GM12891 (cell line): ENCODE measurements around the gene CTPS1.

Experiments
- DNase-seq: peaks from one replicate; pipeline ENCODE4 v3.0.0; 2011; ENCODE audit warnings: low spot score; ENCODE audit not compliant: insufficient read length
- FAIRE-seq: peaks from 2 replicates; lab custom pipeline; 2011; peaks lifted over from hg19 to GRCh38; lab: Jason Lieb, UNC
- PAX5 ChIP-seq: IDR thresholded peaks from 2 replicates; pipeline ENCODE4 v1.6.1; 2011; ENCODE audit warnings: low read length, moderate library complexity, mild to moderate bottlenecking; ENCODE audit not compliant: insufficient read depth, severe bottlenecking
- POLR2A ChIP-seq: IDR thresholded peaks from 2 replicates; pipeline ENCODE4 v1.6.1; 2011; ENCODE audit warnings: low read depth, low read length, control low read depth
- POLR2AphosphoS5 ChIP-seq: IDR thresholded peaks from 2 replicates; pipeline ENCODE4 v1.6.1; 2011; ENCODE audit warnings: low read depth, low read length, control low read depth
- POU2F2 ChIP-seq: IDR thresholded peaks from 2 replicates; pipeline ENCODE4 v1.6.1; 2011; ENCODE audit warnings: low read depth, mild to moderate bottlenecking, control low read depth, low read length, moderate library complexity
- SPI1 ChIP-seq: IDR thresholded peaks from 2 replicates; pipeline ENCODE4 v1.6.1; 2011; ENCODE audit warnings: low read depth, low read length, control low read depth
- TAF1 ChIP-seq: IDR thresholded peaks from 2 replicates; pipeline ENCODE4 v1.6.1; 2011; ENCODE audit warnings: low read depth, low read length, control low read depth

The CTPS1 gene

DNA sequence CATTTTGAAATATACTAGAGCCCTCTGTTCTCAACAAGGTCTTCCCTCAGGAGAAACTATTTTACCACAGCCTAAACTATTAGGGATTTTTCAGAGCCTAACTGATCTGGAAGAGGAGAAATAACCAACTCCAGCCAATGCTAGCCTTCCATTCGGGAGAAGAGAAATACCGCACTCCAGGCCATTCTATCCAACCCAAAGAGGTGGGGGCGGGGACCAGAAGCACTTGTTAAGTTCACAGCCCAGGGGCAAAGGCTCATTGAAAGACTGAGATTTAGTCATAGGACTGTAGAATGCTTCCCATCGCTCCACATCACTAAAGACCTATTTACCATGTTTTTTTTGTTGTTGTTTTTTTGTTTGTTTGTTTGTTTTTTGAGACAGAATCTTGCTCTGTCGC, 77.4 kb downstream of the CTPS1 start:
- DNase-seq, result no peak
- FAIRE-seq, result no peak
- TF ChIP-seq POLR2AphosphoS5 (no peak), POLR2A (no peak), PAX5 (no peak), SPI1 (no peak), POU2F2 (no peak), TAF1 (no peak)
